BE2C (cell line): ENCODE results near the gene ALPL.

Experiments used
- DNase-seq: peaks from one replicate; pipeline ENCODE4 v3.0.0-alpha.2; 2020
- H3K27me3 ChIP-seq: fragments of 250-450 bp; sonication (Bioruptor Pico); 2 replicates; pipeline ENCODE4 v1.5.1; 2020; ENCODE audit warnings: mild to moderate bottlenecking
- H3K36me3 ChIP-seq: fragments of 250-450 bp; sonication (Bioruptor Pico); 2 replicates; pipeline ENCODE4 v1.5.1; 2020; ENCODE audit warnings: mild to moderate bottlenecking
- H3K4me1 ChIP-seq: fragments of 250-450 bp; sonication (Bioruptor Pico); 2 replicates; pipeline ENCODE4 v1.5.1; 2020
- H3K4me3 ChIP-seq: 2 replicates; pipeline ENCODE4 v1.5.1; 2011; ENCODE audit warnings: low read depth, low read length
- H3K9me3 ChIP-seq: fragments of 250-450 bp; sonication (Bioruptor Pico); 2 replicates; pipeline ENCODE4 v1.5.1; 2020
- TF ChIP-seq, protein P1 (sequence below): IDR thresholded peaks from 2 replicates; pipeline ENCODE4 v1.5.1; 2012; ENCODE audit warnings: mild to moderate bottlenecking, low read depth, low read length

The ALPL gene

GRCh38 chr1:21599402-21599801 lies 90.2 kb downstream of the ALPL start:
- TF ChIP-seq, protein P1, sequence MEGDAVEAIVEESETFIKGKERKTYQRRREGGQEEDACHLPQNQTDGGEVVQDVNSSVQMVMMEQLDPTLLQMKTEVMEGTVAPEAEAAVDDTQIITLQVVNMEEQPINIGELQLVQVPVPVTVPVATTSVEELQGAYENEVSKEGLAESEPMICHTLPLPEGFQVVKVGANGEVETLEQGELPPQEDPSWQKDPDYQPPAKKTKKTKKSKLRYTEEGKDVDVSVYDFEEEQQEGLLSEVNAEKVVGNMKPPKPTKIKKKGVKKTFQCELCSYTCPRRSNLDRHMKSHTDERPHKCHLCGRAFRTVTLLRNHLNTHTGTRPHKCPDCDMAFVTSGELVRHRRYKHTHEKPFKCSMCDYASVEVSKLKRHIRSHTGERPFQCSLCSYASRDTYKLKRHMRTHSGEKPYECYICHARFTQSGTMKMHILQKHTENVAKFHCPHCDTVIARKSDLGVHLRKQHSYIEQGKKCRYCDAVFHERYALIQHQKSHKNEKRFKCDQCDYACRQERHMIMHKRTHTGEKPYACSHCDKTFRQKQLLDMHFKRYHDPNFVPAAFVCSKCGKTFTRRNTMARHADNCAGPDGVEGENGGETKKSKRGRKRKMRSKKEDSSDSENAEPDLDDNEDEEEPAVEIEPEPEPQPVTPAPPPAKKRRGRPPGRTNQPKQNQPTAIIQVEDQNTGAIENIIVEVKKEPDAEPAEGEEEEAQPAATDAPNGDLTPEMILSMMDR, result no peak
- Histone ChIP-seq H3K4me3 (no peak overlapping the region), H3K27me3 (no peaks in the 10 kb centered on the region), H3K4me1 (no peaks in the 10 kb centered on the region), H3K9me3 (no peaks in the 10 kb centered on the region), H3K36me3 (no peaks in the 10 kb centered on the region)
- DNase-seq, result no peak

GRCh38 chr1:21601278-21602048 lies 92.2 kb downstream of the ALPL start:
- no peaks in the 10 kb centered on the region for H3K9me3 ChIP-seq
- no peaks in the 10 kb centered on the region for H3K27me3 ChIP-seq
- H3K36me3 ChIP-seq, result no peaks in the 10 kb centered on the region
- no peaks in the 10 kb centered on the region for H3K4me1 ChIP-seq
- TF ChIP-seq, protein P1, result no peak
- DNase-seq, result no peak
- no peak overlapping the region for H3K4me3 ChIP-seq

- no peaks in the 10 kb centered on the region for H3K27me3 ChIP-seq
- TF ChIP-seq, protein P1, result no peak
- H3K4me3 ChIP-seq, result no peak overlapping the region
- no peak for DNase-seq
- peaks cover 3% of the 10 kb centered on the region; the same call in 1 of the 2 replicates for H3K4me1 ChIP-seq
- H3K9me3 ChIP-seq, result no peaks in the 10 kb centered on the region
- H3K36me3 ChIP-seq, result no peaks in the 10 kb centered on the region
These were observed 94.2 kb downstream of the ALPL start for GRCh38 chr1:21603177-21604138.

DNA sequence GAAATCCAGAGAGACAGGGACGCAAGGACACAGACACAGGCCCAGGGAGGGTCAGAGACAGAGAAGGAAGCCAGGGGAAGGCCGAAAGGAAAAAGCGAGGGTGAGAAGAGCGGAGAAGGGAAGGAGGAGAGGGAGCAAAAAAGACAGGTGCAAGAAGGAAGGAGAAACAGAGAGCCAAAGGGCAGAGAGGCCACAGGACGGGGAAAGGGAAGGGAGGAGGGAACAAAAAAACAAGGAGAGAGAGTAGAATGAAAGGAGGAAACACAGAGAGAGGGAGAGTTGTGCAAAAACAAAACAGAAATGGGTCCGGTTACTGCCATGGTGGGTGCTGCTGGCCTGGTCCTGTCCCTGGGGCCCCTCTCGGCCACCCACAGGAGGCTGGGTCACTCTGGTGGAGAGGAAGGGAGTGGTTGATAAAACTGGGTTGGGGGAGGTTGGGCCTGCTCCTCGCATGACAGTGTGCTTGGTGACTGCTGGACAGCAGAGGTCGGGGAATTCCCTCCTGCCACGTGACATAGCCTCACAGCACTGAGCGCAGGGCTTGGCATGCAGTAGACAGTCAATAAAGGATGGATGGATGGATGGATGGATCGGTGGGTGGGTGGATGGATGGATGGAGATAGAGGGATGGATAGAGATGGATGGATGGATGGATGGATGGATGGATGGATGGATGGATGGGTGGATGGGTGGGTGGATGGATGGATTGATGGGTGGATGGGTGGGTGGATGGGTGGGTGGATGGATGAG lies 95.2 kb downstream of the ALPL start:
- H3K36me3 ChIP-seq, result no peaks in the 10 kb centered on the region
- no peaks in the 10 kb centered on the region for H3K27me3 ChIP-seq
- no peaks in the 10 kb centered on the region for H3K9me3 ChIP-seq
- DNase-seq, result no peak
- H3K4me1 ChIP-seq, result peaks cover 3% of the 10 kb centered on the region; the same call in 1 of the 2 replicates
- no peak overlapping the region for H3K4me3 ChIP-seq
- TF ChIP-seq, protein P1, result no peak

GRCh38 chr1:21605012-21605715 lies 95.9 kb downstream of the ALPL start:
- Histone ChIP-seq H3K27me3 (no peaks in the 10 kb centered on the region), H3K9me3 (no peaks in the 10 kb centered on the region), H3K36me3 (no peaks in the 10 kb centered on the region), H3K4me1 (peaks cover 3% of the 10 kb centered on the region; the same call in 1 of the 2 replicates), H3K4me3 (no peak overlapping the region)
- TF ChIP-seq, protein P1, result no peak
- DNase-seq, result no peak
